ENCODE results near the gene LTBP4. TPM values are rescaled to one million over a fixed set of nuclear protein-coding genes. Genes with fewer than 3 reads are reported as not detected.
"Not testable (repeated sequence)": the region's sequence is repeated elsewhere in the genome, so short reads cannot be mapped to it uniquely, and the experiment has no call there.

LTBP4 gene
- total and polyA plus RNA-seq, 10 donors: 26.5 to 197 (median 148) TPM

DNA sequence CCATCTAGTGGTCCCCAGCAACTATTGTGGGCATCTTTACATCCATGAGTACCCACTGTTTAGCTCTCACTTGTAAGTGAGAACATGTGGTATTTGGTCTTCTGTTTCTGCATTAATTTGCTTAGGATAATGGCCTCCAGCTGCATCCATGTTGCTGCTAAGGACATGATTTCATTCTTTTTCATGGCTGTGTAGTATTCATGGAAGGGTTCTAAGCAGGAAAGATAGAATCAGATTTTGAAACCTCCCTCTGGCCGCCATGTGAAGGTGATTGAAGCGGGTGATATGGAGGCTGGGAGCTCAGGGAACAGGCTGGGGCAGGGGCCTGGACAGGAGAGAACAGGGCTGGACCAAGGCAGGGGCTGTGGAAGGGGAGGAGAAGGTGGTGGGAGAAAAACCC is 20.1 kb downstream of the LTBP4 start:
- no peak for DNase-seq
- no peaks in the 10 kb centered on the region for H3K27me3 ChIP-seq (replicated peaks in 1 of 7)
- H3K4me3 ChIP-seq: no peak overlapping the region
- peaks cover 0 to under 1% (median 0%) of the 10 kb centered on the region in 6 donors for H3K4me1 ChIP-seq
- TF ChIP-seq POLR2A (IDR thresholded peaks at IDR 0.05): no peak
- TF ChIP-seq, protein P1, sequence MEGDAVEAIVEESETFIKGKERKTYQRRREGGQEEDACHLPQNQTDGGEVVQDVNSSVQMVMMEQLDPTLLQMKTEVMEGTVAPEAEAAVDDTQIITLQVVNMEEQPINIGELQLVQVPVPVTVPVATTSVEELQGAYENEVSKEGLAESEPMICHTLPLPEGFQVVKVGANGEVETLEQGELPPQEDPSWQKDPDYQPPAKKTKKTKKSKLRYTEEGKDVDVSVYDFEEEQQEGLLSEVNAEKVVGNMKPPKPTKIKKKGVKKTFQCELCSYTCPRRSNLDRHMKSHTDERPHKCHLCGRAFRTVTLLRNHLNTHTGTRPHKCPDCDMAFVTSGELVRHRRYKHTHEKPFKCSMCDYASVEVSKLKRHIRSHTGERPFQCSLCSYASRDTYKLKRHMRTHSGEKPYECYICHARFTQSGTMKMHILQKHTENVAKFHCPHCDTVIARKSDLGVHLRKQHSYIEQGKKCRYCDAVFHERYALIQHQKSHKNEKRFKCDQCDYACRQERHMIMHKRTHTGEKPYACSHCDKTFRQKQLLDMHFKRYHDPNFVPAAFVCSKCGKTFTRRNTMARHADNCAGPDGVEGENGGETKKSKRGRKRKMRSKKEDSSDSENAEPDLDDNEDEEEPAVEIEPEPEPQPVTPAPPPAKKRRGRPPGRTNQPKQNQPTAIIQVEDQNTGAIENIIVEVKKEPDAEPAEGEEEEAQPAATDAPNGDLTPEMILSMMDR (IDR thresholded peaks at IDR 0.05 in 8 of 11, conservative IDR thresholded peaks at IDR 0.05 in 3 of 11): no peak
- TF ChIP-seq POLR2AphosphoS5 (IDR thresholded peaks at IDR 0.05): no peak
- H3K27ac ChIP-seq: no peak overlapping the region
- H3K9me3 ChIP-seq: no peaks in the 10 kb centered on the region
- peaks cover 0 to 72% (median 32%) of the 10 kb centered on the region in 6 donors for H3K36me3 ChIP-seq
- intact Hi-C loops (cut with DNase I; ENCODE audit: low total_unique reads): no loop called here
- 70 to 94% (median 79%) methylated on average over 2 of the region's 2 CpGs for WGBS, 5 donors

DNA sequence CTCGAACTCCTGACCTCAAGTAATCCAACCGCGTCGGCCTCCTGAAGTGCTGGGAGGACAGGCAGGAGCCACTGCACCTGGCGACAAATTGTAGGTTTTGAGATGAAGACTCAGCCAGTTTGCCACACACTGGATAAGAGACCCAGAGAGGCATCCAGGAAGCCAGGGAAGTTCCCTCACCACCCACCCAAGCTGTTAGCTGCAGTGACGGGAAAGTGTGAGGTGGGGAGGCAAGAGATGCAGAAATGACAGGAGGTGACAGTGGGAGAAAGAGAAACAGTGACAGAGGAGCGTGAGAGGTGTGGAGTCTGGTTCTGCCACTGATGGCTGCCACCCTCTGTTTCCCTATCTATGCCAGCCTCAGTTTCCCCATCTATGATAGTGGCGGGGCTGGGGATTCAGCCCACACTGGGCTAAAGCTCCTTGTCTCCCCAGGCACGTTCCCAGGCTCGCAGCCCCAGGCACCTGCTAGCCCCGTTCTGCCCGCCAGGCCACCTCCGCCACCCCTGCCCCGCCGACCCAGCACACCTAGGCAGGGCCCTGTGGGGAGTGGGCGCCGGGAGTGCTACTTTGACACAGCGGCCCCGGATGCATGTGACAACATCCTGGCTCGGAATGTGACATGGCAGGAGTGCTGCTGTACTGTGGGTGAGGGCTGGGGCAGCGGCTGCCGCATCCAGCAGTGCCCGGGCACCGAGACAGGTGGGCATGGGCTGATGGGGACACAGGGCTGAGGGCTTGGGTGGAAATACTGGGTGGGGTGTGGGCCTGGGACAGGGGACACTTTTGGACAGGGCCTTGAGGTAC is 21.0 kb downstream of the LTBP4 start:
- no peak for DNase-seq
- 90 to 94% (median 92%) methylated on average over 19 to 24 of the region's 24 CpGs for WGBS, 5 donors
- no peaks in the 10 kb centered on the region for H3K27me3 ChIP-seq (replicated peaks in 1 of 7)
- H3K4me3 ChIP-seq: no peak overlapping the region
- TF ChIP-seq POLR2A (IDR thresholded peaks at IDR 0.05): no peak
- TF ChIP-seq, protein P1 (IDR thresholded peaks at IDR 0.05 in 8 of 11, conservative IDR thresholded peaks at IDR 0.05 in 3 of 11): no peak
- TF ChIP-seq POLR2AphosphoS5 (IDR thresholded peaks at IDR 0.05): no peak
- no peak overlapping the region for H3K27ac ChIP-seq
- no peaks in the 10 kb centered on the region for H3K9me3 ChIP-seq
- H3K36me3 ChIP-seq: peaks cover 0 to 81% (median 35%) of the 10 kb centered on the region in 6 donors
- H3K4me1 ChIP-seq: no peaks in the 10 kb centered on the region
- intact Hi-C loops (cut with DNase I; ENCODE audit: low total_unique reads): no loop called here

DNA sequence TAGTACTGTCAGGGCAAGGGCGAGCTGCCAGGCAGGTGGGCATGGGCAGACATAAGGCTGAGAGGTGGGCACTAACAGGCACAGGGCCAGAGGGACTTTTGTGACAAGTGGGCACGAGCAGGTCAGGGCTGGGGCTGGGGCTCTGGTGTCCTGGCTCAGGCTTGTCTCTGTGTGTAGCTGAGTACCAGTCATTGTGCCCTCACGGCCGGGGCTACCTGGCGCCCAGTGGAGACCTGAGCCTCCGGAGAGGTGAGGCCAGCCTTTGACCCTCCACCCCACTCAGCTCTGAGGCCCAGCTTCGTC is 21.6 kb downstream of the LTBP4 start:
- Histone ChIP-seq H3K27me3 (replicated peaks in 1 of 7) (no peaks in the 10 kb centered on the region), H3K9me3 (no peaks in the 10 kb centered on the region), H3K36me3 (peaks cover 0 to 86% (median 35%) of the 10 kb centered on the region in 6 donors), H3K4me1 (no peaks in the 10 kb centered on the region), H3K4me3 (no peak overlapping the region), H3K27ac (no peak overlapping the region)
- TF ChIP-seq, protein P1 (IDR thresholded peaks at IDR 0.05 in 8 of 11, conservative IDR thresholded peaks at IDR 0.05 in 3 of 11): no peak
- TF ChIP-seq POLR2A (IDR thresholded peaks at IDR 0.05) (no peak), POLR2AphosphoS5 (IDR thresholded peaks at IDR 0.05) (no peak)
- intact Hi-C loops (cut with DNase I; ENCODE audit: low total_unique reads): no loop called here
- WGBS, 5 donors: 80 to 89% (median 87%) methylated on average over 7 of the region's 7 CpGs
- no peak for DNase-seq

DNA sequence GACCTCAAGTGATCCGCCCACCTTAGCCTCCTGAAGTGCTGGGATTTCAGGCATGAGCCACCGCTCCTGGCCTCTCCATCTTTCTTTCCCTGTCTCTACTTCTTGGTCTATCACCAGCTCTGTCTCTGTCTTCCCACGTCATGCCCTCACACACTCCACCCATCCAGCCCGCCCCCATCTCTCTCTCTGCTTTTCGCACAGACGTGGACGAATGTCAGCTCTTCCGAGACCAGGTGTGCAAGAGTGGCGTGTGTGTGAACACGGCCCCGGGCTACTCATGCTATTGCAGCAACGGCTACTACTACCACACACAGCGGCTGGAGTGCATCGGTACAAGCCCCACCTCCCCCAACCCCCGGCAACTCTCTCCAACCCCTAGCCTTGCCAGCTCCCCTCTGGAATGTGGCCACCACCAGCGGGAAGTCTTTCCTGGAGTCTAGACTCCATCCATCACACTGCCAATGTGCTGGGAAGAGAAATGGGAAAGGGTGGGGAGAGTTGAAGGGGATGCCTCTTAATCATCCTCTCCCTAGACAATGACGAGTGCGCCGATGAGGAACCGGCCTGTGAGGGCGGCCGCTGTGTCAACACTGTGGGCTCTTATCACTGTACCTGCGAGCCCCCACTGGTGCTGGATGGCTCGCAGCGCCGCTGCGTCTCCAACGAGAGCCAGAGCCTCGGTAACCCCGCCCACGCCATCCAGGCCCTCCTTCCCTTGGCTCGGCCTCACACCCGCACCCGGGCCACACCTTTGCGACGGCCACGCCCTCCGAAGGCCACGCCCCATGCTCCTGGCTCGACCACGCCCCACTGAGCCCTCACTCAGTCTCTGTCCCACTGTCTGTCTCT is 22.5 kb downstream of the LTBP4 start:
- H3K36me3 ChIP-seq: peaks cover 0 to 89% (median 35%) of the 10 kb centered on the region in 6 donors
- peak in 1 of 3 donors; percentile 49 for TF ChIP-seq POLR2AphosphoS5 (IDR thresholded peaks at IDR 0.05)
- no peak for TF ChIP-seq POLR2A (IDR thresholded peaks at IDR 0.05)
- TF ChIP-seq, protein P1 (IDR thresholded peaks at IDR 0.05 in 8 of 11, conservative IDR thresholded peaks at IDR 0.05 in 3 of 11): no peak
- WGBS, 5 donors: 68 to 84% (median 75%) methylated on average over 41 of the region's 41 CpGs

DNA sequence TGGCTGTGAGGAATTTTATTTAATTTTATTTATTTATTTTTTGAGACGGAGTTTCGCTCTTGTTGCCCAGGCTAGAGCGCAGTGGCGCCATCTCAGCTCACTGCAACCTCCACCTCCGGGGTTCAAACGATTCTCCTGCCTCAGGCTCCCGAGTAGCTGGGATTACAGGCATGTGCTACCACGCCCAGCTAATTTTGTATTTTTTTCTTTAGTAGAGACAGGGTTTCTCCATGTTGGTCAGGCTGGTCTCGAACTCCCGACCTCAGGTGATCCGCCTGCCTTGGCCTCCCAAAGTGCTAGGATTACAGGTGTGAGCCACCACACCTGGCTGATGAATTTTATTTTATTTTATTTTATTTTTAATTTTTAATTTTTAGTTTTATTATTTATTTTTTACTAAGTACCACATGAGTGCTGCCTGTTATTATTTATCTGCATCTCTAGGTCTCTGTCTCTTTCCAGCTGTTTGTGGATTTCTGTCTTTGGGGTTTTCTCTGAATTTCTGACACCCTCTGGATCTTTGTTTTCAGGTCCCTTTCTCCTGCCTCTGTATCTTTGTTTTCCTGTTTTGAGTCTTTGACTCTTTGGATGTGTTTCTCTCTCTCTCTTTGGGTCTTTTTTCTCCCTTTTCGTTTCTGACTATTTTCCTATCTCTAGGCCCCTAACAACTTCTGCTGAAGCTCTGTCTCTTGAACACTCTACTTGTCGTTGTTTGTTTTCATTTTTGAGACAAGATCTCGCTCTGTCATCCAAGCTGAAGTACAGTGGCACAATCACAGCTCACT is 23.4 kb downstream of the LTBP4 start:
- peaks cover 0 to 90% (median 35%) of the 10 kb centered on the region in 6 donors for H3K36me3 ChIP-seq
- WGBS, 5 donors: 89 to 93% (median 91%) methylated on average over 14 of the region's 14 CpGs
- H3K4me3 ChIP-seq; DNase-seq; H3K9me3 ChIP-seq; intact Hi-C loops (cut with DNase I; ENCODE audit: low total_unique reads); H3K4me1 ChIP-seq; H3K27ac ChIP-seq; H3K27me3 ChIP-seq (replicated peaks in 1 of 7): not testable (repeated sequence)

More for the DNA sequence above, 22.5 kb downstream of the LTBP4 start:
- no peak overlapping the region for H3K27ac ChIP-seq
- H3K4me3 ChIP-seq: no peak overlapping the region
- no peaks in the 10 kb centered on the region for H3K9me3 ChIP-seq
- no peaks in the 10 kb centered on the region for H3K4me1 ChIP-seq
- no peaks in the 10 kb centered on the region for H3K27me3 ChIP-seq (replicated peaks in 1 of 7)
- no peak for DNase-seq
- intact Hi-C loops (cut with DNase I; ENCODE audit: low total_unique reads): no loop called here

Data from spleen (tissue), 11 donors.